Limb (tissue), 2 donors: Measurements from ENCODE around the gene MIGA2.

Experiments
- DNase-seq, 2 donors: peaks; one replicate each; pipeline ENCODE4 v3.0.0-alpha.2; 2016; ENCODE audit errors: extremely low spot score in 2 of 2

MIGA2 gene

DNA sequence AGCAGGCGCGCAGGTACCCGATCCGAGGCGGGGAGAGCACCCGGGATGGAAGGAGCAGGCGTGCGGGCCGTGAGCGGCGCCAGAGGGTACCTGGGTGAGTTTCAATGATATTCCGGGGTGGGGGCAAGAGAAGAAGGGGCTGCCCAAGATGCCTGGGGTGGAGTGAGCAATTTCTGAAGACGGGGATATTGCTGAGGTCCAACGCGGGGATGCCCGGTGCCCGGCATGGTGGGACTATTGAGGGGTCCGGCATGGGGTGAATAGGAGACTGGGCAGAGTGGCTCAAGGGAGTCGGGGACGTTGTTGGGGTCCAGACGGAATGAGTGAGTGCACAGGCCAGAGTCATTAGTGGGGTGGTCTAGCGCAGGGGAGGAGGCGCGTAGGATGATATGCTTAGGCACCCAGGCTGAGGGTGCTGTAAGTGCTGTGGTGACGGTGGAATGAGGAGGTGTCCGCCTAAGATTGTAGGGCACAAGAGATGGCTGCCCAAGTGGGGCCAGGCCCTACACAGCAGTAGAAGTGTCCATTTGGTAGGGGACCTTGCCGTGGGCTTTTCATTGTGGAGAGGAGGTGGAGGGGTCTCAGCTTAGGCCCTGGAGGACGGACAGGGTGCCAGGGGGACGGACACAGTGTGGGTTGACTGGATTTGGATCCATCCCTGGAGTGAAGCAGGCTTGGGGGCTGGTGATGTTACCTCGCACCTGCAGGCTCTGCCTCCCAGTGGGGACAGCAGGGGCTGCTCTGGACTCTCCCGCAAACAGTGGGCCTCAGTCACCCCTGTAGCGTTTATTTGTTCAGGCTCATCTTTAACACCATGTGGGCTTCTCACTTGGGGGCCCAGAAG, 719 bp downstream of the MIGA2 start:
- no peak for DNase-seq

DNA sequence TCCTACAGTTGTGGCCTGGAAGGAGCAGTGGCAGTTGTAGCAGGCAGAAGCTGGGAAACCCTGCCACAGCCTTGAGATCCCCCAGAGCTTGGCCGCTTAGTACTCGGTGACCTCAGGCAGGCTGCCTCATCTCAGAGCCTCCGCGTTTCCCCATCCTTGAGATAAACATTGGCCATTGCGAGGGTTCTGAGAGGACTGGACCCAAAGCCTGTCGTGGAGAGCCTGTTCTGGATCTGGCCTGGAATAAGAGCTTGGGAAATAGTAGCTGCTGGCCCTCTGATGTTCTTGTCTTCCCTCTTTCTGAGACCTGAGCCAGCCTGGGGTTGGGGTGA, 1.3 kb downstream of the MIGA2 start:
- DNase-seq, result no peak

DNA sequence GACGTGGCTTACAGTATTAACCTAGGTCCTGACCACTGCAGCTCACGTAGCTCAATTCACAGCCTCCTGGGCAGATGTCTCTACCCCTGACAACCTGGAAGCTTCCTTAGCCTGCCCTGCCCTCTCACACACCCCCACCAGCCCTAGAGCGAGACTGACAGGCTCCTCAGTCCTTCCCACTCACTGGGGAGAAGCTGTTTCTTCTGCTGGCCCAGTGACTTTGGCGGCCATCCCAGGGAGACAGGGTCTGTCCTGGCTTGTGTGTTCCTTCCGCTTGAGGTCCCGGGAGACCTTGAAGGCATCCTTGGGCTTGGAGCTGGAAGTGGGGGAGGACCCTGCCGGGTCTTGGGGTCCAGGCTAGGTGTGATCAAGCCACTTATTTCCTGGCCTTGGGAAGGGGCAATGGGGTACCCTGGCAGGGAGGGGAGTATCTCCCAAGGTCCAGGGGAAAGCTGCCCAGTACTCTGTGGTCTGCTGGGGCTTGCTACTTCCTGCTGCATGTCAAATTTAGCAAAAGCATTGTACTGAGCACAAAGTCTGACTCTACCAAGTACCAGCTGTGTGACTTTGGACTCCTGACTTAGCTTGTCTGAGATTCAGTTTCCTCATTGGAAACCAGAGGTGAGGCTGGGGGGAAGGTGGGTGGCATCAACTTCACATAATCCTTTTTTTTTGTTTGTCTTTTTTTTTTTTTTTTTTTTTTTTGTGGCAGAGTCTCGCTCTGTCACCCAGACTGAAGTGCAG, 1.9 kb downstream of the MIGA2 start:
- DNase-seq, result no peak

DNA sequence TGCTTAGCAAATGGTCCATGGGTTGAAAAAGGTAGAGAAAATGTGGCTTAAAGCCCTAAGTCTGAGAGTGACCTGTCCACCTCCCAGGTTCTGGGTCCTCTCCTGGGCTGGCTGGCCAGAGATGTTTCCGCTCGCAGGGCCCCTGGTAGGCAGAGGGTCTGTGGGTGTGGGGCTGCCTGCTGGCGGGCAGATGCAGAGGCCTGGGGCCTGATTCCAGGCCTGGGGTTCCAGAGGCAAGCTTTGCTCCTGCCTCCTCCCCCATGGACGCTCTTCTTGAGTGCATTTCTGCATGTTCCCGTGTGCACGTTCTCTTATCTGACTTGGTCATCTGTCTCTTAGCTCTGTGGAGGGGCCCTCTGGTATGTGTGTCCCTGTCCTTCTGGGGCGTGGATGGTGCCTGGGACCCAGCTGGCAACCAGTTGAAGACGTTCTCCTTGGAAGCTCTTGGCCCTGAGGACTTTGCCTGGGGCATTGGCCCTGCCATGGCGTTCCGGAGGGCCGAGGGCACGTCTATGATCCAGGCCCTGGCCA, 3.8 kb downstream of the MIGA2 start:
- no peak for DNase-seq

DNA sequence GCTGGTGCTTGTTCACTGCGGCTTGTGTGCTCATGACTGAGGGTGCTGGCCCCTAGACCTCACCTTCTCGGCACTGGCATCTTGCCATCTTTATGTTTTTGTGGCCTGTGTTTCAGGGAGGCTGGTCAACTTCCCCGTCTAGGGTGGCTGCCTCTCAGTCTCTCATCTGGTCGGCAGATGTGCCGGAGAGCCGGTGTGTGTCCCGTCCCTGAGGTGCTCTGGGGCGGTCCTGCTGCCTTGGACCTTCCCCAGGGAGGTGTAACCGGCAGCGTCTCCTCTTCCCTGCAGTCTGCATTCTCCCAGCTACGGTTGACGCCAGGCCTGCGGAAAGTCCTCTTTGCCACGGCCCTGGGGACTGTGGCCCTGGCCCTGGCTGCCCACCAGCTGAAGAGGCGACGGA, 5.6 kb downstream of the MIGA2 start:
- no peak for DNase-seq

DNA sequence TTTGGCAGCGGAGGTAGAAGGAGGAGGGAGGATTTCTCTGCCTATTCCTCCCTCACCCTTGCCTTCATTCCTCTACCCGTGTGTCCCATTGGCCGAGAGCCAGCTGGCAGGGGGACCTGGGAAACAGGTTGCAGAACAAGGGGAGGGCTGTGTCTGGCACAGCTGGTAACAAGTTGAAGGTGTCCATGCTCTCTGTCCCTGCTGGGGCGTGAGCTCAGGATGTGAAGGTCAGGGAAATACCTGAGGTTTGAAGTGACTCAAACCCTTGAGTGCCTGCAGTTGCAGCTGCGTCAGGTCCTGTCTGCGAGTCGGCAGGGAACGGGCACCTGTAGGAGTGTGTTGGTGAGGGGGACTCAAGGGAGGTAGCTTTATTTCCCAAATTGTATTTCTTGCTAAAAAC, 16.2 kb downstream of the MIGA2 start:
- DNase-seq, result no peak

DNA sequence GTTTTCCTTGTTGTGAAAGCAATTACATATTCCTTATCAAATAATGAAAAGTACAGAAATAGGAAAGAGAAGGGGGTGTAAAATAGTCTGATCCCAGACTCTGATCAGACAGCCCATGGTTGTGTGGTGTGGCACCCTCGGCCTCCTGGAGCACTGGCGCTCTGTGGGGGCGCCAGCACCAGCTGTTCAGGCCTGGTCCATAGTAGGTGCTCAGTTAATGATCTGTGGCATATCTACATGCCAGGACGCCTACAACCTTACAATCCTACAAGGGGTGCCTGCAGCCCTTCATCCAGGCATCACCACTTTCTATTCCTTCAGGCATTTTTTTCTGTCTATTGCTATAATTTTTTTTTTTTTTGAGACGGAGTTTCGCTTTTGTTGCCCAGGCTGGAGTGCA, 16.6 kb downstream of the MIGA2 start:
- DNase-seq, result no peak

DNA sequence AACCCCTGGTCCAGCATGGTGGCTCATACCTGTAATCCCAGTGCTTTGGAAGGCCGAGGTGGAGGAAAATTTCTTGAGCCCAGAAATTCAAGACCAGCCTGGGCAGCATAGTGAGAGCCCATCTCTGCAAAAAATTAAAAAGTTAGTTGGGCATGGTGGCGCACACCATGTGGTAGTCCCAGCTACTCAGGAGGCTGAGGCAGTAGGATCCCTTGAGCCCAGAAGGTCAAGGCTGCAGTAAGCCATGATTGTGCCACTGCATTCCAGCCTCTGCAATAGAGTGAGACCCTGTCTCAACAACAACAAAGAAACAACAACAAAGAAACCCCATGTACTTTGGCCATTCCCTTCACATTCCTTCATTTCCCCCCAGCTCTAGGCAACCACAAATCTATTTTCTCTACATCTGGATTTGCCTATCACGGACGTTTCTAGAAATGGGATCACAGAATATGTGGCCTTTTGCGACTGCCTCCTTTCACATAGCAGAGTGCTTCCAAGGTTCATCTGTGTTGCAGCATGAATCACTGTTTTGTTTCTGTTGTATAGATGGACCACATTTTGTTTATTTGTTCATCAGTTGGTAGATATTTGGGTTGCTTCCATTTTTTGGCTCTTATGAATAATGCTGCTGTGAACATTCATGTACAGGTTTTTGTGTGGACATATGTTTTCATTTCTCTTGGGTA, 17.9 kb downstream of the MIGA2 start:
- no peak for DNase-seq

DNA sequence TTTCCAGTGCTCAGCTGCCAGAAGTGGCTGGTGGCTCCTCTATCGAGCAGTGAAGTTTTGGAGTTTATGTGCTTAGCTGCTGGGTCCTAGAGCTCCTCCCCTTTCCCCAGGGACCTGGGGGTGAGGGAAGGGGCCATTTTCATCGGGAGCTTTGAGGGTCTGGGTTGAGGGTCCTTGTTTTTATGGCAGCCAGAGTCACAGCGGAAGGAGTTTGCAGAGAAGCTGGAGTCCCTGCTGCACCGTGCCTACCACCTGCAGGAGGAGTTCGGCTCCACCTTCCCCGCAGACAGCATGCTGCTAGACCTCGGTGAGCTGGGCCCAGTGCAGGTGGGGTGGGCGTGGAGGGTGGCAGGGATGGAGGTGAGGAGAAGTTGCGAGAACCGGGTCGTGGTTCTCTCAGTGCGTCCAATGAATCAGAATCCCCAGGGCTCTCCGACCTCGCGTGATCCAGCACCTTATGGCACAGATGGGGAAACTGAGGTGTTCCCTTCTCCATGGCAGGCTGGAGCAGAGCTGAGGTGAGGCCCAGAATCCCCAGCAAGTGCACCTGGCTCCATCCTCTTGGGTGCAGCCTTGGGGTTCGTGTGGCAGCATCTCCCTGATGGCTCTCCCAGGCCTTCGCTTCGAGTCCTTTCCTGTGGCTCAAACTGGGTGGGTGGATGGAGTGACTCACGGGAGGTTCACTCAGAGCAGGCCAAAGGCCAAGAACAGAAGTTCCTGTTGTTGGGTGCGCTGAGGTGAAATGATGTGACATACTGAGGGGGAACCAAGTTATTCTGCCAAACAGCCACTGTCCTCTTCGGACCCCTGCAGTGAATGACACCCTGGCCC, 22.8 kb downstream of the MIGA2 start:
- DNase-seq, result no peak

DNA sequence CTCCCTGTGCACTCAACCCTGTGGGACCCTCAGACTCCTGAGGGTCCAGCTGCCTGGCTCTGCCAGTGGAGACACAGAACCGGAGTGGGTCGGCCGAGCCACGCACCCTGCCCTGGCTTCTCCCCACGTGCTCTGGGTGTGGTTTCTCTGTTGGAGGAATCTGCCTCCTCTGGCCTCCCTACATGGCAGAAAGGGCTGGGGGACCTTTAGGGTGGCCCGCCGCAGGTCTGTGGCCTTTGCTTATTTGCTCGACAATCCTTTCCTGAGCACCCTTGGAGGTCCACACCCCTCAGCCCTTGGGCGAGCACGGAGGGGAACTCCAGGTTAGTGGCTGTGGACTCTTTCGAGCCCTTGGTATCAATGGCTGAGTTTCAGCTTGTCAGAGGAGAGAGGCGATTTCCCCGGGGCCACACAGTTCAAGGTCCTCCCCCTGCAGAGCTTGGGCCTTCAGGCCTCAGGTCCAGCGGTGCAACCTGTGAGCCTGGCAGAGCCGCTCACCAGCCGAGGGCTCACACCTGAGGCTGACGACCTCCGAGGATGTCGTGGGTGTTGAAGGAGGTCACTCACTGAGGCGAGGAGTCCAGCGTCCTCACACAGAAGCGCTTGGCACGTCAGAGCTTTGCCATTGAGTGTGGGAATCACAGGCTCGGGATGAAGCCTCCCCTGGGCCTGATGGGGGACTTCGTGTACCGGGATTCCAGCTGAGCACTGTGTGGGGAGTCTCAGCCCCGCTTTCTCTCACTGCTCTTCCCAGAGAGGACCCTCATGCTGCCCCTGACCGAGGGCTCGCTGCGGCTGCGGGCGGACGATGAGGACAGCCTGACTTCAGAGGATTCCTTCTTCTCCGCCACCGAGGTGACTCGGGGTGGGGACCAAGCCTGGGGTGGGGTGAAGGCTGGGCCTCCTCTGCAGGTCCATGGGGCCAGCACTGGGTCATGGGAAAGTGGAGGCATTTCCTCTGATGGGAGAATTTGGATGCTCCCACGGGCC, 23.7 kb downstream of the MIGA2 start:
- no peak for DNase-seq

DNA sequence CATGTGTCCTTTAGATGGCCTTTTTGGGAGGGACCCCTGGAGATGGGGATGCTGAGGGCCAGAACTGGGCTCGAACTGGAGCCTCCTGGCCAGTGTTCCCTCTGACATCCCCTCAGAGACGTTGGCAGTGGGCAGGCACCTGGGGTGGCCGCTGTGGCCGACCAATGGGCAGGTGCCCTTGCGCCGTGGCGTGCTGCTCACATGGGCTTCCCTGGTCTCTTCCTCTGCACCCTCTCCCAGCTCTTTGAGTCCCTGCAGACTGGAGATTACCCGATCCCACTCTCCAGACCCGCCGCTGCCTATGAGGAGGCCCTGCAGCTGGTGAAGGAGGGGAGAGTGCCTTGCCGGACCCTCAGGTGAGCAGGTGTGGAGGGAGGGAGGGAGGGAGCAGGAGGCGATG, 24.6 kb downstream of the MIGA2 start:
- DNase-seq, result no peak

DNA sequence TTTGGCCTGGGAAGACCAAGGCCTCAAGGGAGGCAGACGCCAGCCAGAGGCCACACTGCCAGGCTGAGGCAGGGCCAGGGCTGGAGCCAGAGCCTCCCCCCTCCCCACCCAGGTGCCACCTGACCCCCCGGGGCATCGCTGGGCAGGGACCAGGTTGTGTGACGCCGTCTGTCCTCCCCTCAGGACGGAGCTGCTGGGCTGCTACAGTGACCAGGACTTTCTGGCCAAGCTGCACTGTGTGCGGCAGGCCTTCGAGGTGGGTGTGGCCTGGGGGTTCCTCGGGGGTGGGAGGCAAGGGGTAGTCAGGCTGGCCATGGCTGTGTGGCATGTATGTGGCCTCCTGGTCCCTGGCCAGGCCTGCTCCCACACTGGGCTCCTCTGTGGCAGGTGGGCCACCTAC, 26.6 kb downstream of the MIGA2 start:
- no peak for DNase-seq

DNA sequence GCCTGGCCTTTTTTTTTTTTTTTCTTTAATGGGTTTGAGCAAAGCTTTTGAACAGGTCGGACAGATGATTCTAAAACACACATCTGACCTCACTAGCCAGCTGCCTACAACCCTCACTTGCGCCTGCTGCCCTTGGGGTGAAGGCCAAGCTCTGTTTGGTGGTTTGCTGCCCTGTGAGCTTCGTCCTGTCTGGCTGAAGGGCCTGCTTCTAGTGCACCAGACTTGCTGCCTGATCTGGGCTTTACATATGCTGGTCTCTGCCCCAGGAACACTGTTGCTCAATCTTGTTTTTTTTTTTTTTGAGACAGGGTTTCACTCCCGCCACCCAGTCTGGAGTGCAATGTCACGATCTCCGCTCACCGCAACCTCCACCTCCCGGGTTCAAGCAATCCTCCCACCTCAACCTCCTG, 28.1 kb downstream of the MIGA2 start:
- DNase-seq, result no peak

DNA sequence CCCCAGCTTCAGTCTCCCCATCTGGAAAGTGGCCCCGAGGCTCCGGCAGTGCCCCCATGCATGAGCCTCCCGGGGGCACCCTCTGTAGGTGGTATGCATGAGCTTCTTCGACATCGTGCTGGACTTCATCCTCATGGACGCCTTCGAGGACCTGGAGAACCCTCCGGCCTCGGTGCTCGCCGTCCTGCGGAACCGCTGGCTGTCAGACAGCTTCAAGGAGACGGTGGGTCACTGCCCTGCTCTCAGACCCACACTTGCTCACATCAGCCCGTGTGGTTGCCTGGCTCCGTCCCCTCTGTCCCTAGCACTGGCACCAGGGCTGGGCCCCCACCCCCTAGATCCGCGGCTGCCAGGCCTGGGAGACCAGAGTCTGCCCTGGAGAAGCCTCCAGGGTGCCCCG, 31.7 kb downstream of the MIGA2 start:
- DNase-seq, result no peak

DNA sequence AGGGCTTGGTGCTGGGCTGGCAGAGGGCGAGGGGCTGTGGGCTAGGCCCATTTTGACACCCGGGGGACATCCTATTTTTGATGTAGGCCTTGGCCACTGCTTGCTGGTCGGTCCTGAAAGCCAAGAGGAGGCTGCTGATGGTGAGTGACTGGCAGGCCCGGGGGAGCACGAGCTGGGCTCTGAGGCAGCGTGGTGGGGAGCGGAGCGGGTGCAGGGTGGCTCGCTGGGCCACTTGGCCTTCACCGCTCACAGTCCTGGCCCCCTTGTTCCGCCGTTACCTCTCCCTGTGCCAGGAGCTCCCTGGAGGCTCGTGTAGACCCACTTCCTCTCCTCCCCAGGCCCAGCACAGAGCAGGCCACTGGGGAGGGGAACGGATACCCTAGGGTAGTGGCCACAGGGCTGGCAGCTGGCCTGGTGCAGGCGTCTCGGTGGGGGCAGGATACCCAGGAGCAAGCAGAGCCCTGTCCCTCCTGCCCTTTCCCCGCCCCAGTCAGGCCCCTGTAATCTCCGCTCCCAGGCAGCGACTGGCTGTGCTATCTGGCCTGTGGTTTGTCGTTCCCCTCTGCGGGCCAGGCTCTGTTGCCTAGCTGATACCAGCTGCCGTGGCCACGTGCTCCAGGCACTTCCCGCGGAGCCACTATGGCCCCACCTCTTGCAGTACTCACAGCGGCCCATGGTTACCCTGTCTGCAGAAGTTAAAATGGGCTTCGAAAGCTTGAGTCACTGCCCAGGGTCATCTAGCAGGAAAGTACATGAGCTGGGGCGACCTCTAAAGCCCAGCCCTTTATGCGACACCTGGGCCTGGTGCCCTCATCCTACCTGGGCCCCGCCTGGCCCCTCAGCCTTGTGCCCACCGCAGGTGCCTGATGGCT, 32.8 kb downstream of the MIGA2 start:
- DNase-seq, result no peak

DNA sequence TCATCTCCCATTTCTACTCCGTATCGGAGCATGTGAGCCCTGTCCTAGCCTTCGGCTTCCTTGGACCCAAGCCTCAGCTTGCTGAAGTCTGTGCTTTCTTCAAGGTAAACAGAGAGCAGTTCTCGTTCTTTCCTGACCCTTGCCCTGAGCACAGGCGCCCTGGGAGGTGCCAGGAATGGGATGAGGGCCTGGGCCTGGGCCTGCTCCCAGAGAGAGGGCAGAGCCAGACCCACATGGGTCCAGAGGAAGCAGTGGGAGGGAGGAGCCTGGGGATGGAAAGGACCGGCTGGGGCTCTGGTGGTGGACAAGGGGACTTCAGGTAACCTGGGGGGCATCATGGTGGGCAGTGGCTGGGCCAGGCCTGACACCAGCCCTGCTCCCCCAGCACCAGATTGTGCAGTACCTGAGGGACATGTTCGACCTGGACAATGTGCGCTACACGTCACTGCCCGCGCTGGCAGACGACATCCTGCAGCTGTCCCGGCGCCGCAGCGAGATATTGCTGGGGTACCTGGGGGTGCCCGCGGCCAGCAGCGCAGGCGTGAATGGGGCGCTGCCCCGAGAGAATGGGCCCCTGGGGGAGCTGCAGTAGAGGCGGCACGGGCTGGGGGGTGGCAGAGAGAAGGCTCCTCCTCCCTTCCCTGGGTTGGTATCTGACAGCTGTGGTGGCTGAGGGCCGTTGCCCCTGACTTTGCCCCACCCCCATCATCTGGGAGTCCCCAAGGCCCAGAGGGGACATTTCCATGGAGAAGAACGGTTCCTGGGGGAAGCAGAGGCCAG, 33.6 kb downstream of the MIGA2 start:
- DNase-seq, result no peak

DNA sequence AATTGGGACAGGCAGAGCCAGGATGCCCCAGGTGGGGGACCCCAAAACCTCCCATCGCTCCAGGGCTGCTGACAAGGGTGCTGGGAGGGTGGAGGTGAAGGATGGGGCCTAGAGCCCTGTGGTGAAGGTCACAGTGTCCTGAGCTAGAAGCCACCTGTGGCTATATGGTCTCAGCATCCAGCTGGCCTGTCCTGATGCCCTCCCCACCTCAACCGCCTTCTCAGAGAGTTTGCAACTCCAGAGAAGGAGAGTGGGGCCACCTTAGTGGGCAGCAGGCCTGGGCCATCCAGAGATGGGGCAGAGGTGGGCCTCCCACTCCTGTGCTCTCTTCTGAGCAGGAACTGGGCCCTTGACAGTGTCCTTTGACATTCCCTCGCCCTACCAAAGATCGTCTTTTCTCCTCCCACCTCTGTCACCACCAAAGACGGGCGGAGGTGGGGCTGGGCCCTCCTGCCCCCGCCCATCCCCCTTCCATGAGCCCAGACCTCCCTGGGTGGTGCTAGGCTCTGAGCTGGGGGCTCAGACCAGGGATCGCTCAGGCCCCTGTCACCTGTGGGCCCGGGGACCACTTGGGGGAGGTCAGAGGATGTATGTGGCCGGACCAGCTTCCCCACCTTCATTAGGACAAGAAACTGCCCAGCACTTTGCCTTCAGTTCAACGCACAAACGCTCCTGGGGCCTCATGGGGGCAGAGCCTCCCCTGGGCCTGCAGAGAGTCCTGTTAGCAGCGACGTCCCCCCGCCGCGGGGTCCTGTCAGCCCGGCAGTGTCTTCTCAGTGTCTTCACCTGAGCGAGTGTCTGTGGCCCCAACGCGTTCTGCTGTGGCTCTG, 34.5 kb downstream of the MIGA2 start:
- DNase-seq, result no peak
